Measurements from ENCODE around the gene MMAB.

GRCh38 chr12:109618082-109618481 is 44.8 kb upstream of the MMAB start:
- TF ChIP-seq CTCF (conservative IDR thresholded peaks at IDR 0.05; ENCODE audit: low read depth, low read length) = no peak
- no peak for TF ChIP-seq EZH2 (IDR thresholded peaks at IDR 0.05; ENCODE audit: low read length, unreplicated experiment)
